ENCODE measurements around the gene PCDHGA1. TPM values are rescaled to one million over a fixed set of nuclear protein-coding genes. Genes with fewer than 3 reads are reported as not detected.
"Not testable (repeated sequence)": the region's sequence is repeated elsewhere in the genome, so short reads cannot be mapped to it uniquely, and the experiment has no call there.

Gene PCDHGA1
- polyA plus RNA-seq, 1 donor (not counting 4 experiments of a cell fraction or from before 2014, with no cell fraction given): 0.09 TPM

DNA sequence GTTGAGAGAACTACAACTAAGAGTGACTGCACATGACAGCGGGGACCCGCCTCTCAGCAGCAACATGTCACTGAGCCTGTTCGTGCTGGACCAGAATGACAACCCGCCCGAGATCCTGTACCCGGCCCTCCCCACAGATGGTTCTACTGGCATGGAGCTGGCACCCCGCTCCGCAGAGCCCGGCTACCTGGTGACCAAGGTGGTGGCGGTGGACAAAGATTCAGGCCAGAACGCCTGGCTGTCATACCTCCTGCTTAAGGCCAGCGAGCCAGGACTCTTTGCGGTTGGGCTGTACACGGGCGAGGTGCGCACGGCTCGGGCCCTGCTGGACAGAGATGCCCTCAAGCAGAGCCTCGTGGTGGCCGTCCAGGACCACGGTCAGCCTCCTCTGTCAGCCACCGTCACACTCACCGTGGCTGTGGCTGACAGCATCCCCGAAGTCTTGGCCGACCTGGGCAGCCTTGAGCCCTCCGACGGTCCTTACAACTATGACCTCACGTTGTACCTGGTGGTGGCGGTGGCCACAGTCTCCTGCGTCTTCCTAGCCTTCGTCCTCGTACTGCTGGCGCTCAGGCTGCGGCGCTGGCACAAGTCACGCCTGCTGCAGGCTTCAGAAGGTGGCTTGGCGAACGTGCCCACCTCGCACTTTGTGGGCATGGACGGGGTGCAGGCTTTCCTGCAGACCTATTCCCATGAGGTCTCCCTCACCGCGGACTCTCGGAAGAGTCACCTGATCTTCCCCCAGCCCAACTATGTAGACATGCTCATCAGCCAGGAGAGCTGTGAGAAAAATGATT, 54.4 kb downstream of the PCDHGA1 start:
- Histone ChIP-seq H3K4me1 (ENCODE audit: control insufficient read depth, extremely low read depth, insufficient read depth, low read length) (no peaks in the 10 kb centered on the region), H3K4me2 (ENCODE audit: control insufficient read depth, extremely low read depth, insufficient read depth, low read depth, low read length) (no peak overlapping the region), H3K36me3 (ENCODE audit: control insufficient read depth in 2 of 2, extremely low read depth in 1 of 2, insufficient read depth in 2 of 2, low read length in 2 of 2) (no peaks in the 10 kb centered on the region), H3K9me3 (ENCODE audit: control insufficient read depth, low read depth, low read length) (peaks cover 12% of the 10 kb centered on the region), H2AFZ (ENCODE audit: control insufficient read depth, low read length) (no peak overlapping the region), H3K27ac (ENCODE audit: control insufficient read depth, insufficient read depth, low read length) (no peak overlapping the region), H3K79me2 (ENCODE audit: control insufficient read depth, insufficient read depth, low read length) (no peaks in the 10 kb centered on the region), H3K27me3 (ENCODE audit: control insufficient read depth, extremely low read depth, insufficient read depth, low read length) (peaks cover 8% of the 10 kb centered on the region), H3K4me3 (ENCODE audit: control insufficient read depth in 2 of 3, extremely low read depth in 1 of 3, insufficient read depth in 2 of 3, low read depth in 1 of 3, low read length in 3 of 3) (no peak overlapping the region), H3K9me1 (ENCODE audit: control insufficient read depth, extremely low read depth, insufficient read depth, low read length) (no peaks in the 10 kb centered on the region), H4K20me1 (ENCODE audit: control insufficient read depth, extremely low read depth, insufficient read depth, low read length) (no peaks in the 10 kb centered on the region), H3K9ac (ENCODE audit: control insufficient read depth, extremely low read depth, insufficient read depth, low read length) (no peak overlapping the region)
- TF ChIP-seq CTCF (optimal IDR thresholded peaks at IDR 0.05 in 1 of 3, IDR thresholded peaks at IDR 0.05 in 1 of 3, conservative IDR thresholded peaks at IDR 0.05 in 1 of 3; ENCODE audit: extremely low read depth in 1 of 3, insufficient read depth in 2 of 3, low read length in 3 of 3): no peak
- no peak for TF ChIP-seq EZH2 (IDR thresholded peaks at IDR 0.05; ENCODE audit: low read length)
- FAIRE-seq (no peak), DNase-seq (ENCODE audit: low read depth, low spot score) (no peak)
- dilution Hi-C loops (cut with MboI; ENCODE audit: extremely low pct_ligation_motif_present, low sequenced_read_pairs): no loop called here

DNA sequence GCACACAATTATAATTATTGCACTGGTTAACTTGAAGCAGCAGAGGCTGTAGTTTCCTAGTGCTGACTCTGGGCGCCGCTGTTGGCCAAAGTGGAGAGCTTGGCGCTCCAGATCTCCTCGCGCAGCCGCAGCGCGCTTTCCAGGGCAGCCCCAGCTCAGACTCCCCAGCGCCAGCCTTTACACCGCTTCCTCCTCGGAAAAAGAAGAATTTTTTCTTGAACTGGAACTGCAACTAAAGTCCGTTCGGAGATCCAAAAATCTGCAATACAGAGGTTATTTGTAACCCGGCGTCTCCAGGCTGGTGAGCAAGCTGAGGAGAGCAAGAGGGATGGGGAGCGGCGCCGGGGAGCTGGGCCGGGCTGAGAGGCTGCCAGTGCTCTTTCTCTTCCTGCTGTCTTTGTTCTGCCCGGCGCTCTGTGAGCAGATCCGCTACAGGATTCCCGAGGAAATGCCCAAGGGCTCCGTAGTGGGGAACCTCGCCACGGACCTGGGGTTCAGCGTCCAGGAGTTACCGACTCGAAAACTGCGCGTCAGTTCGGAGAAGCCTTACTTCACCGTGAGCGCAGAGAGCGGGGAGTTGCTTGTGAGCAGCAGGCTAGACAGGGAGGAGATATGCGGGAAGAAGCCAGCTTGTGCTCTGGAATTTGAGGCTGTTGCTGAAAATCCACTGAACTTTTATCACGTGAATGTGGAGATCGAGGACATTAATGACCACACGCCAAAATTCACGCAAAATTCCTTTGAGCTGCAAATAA, 57.4 kb downstream of the PCDHGA1 start, which contains the start of gene PCDHGB4:
TSS of gene PCDHGB4 (plus strand) at position 142 of the 755 bp plus-strand sequence. CDS start at position 329, 187 bp downstream.
- H3K36me3 ChIP-seq (ENCODE audit: control insufficient read depth in 2 of 2, extremely low read depth in 1 of 2, insufficient read depth in 2 of 2, low read length in 2 of 2); H3K4me1 ChIP-seq (ENCODE audit: control insufficient read depth, extremely low read depth, insufficient read depth, low read length); H3K27me3 ChIP-seq (ENCODE audit: control insufficient read depth, extremely low read depth, insufficient read depth, low read length); H3K9me1 ChIP-seq (ENCODE audit: control insufficient read depth, extremely low read depth, insufficient read depth, low read length); dilution Hi-C loops (cut with MboI; ENCODE audit: extremely low pct_ligation_motif_present, low sequenced_read_pairs); H3K27ac ChIP-seq (ENCODE audit: control insufficient read depth, insufficient read depth, low read length); DNase-seq (ENCODE audit: low read depth, low spot score); H3K79me2 ChIP-seq (ENCODE audit: control insufficient read depth, insufficient read depth, low read length); H4K20me1 ChIP-seq (ENCODE audit: control insufficient read depth, extremely low read depth, insufficient read depth, low read length); H3K9ac ChIP-seq (ENCODE audit: control insufficient read depth, extremely low read depth, insufficient read depth, low read length); H2AFZ ChIP-seq (ENCODE audit: control insufficient read depth, low read length); H3K4me2 ChIP-seq (ENCODE audit: control insufficient read depth, extremely low read depth, insufficient read depth, low read depth, low read length): not testable (repeated sequence)
- peak; percentile 34 for FAIRE-seq
- H3K4me3 ChIP-seq (ENCODE audit: control insufficient read depth in 2 of 3, extremely low read depth in 1 of 3, insufficient read depth in 2 of 3, low read depth in 1 of 3, low read length in 3 of 3): peak within 1 kb of the TSS in 2 of 3 experiments; percentile 23 to 34
- peaks cover 19% of the 10 kb centered on the region for H3K9me3 ChIP-seq (ENCODE audit: control insufficient read depth, low read depth, low read length)
- peak in 2 of 3 experiments; percentile 47 to 64 for TF ChIP-seq CTCF (optimal IDR thresholded peaks at IDR 0.05 in 1 of 3, IDR thresholded peaks at IDR 0.05 in 1 of 3, conservative IDR thresholded peaks at IDR 0.05 in 1 of 3; ENCODE audit: extremely low read depth in 1 of 3, insufficient read depth in 2 of 3, low read length in 3 of 3)

Data from keratinocyte (primary cell).